Activated T-cell treated with anti-CD3 and anti-CD28 coated beads for 24 hours (primary cell): ENCODE results near the gene CDC42EP3.

Experiments used
- DNase-seq: peaks from one replicate; pipeline ENCODE4 v3.0.0-alpha.2; 2020; ENCODE audit warnings: low read depth

CDC42EP3 gene

GRCh38 chr2:37683921-37684780 is 12.7 kb upstream of the CDC42EP3 start:
- no peak for DNase-seq

DNA sequence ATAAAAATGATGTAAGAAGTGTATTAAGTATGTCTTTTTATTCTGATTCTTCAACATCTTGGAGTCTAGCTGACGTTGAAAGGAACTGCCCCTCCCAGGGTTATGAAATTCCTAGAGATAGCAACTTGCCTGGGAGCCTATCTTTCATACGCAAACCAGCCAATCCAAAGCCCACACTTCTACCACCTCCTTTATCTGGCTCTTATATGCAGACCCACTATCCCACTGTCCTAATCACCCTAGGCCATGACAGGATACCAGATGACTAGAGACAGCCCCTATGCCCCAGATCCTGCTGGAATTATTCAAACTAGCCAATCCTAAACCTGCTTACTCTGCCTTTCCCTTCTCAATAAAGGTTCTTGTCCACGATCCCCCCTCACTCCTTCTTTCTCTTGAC is 11.8 kb upstream of the CDC42EP3 start:
- no peak for DNase-seq

GRCh38 chr2:37682473-37682872 is 11.0 kb upstream of the CDC42EP3 start:
- no peak for DNase-seq

GRCh38 chr2:37681587-37681986 is 10.1 kb upstream of the CDC42EP3 start:
- no peak for DNase-seq

DNA sequence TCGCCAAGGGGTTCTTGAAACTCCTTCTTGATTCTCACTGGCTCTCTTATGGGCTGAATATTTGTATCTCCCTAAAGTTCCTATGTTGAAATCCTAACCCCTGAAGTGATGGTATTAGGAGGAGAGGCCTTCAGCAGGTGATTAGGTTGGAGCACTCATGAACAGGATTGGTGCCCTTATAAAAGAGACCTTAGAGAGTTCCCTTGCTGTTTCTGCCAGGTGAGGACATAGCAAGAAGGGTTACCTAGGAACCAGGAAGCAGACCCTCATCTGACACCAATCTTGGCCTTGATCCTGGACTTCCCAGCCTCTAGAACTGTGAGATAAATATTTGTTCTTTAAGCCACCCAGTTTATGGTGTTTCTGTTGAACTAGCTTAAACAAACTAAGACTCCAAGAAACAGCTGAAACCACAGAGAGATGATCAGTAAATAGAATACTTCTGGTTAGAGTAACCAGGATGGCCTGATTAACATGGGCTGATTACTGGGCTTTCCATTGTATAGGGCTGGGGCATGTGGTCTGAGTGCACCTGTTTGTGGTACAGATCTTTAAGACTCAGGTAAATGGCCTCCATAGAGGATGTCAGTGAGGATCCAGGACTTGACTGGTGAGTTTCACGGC is 7.7 kb upstream of the CDC42EP3 start:
- no peak for DNase-seq

- no peak for DNase-seq
Observed at GRCh38 chr2:37676274-37676673, 4.8 kb upstream of the CDC42EP3 start.

- DNase-seq, result no peak
Observed at GRCh38 chr2:37674946-37675345, 3.5 kb upstream of the CDC42EP3 start.

DNA sequence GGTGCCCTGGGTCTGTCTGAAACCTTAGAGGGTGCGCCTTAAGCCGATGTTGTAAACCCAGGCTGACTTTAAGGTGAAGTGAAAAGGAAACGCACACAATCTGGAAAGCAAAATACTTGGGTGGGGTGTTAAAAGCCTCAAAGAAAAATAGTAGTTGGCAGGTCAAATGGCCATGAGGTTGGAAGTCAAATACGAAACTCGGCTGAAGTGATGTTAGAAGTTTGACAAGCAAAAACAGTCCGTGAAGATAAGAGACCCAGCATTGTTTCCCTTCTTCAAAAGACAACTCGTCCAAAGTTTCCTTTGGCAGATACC is 1.4 kb upstream of the CDC42EP3 start:
- no peak for DNase-seq

DNA sequence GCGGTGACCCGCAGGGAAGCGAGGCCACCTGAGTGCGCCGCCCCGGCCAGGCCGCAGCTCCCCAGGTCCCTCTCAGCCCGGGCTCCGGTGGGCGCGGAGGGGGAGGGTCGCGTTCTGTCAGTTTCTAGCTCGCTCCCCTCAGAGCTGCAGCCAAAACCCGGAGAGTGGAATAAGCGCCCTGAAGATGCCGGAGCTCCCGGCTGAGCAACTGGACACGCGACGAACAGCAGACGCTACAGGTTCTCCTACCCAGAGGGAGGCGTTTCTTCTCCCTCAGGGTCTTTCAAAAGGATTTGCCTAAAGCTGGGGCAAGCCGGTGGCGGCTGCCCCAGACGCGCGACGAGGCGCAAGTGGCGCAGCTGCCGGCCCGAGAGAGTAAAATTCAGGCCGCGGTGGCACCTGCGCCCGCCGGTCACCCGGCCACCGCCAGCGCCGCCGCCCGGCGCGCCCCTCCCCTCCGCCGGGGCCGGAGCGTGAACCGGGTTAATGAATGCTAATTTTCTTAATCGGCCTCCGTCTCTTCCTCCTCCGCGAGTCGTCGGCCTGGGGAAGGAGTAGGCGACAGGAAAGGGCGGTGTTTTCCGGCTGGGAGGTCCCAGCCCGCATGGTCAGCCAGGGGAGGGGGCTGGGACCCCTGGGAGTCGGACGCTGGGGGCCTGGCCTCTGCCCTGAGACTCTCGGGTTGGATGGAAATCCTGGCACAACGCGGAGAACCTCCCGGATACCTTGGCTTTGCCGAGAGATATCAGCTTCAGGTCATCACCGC is 845 bp upstream of the CDC42EP3 start:
- peak; percentile 49 for DNase-seq

DNA sequence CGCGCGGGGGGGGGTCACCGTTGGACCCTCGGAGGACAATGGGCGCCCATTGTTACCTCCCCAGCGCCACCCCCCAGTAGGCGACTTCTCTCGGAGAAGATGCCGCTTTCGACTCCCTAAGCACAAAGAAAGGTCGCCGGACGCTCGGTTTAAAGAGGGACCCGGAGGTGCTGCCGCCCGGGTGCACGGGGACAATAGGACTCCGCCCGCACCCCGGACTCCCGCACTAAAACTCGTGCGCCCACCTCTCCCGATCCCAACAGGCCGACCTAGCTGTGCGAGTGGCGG is 318 bp upstream of the CDC42EP3 start:
- DNase-seq, result no peak

- DNase-seq, result no peak
Observed at GRCh38 chr2:37670378-37671008, 949 bp downstream of the CDC42EP3 start.

DNA sequence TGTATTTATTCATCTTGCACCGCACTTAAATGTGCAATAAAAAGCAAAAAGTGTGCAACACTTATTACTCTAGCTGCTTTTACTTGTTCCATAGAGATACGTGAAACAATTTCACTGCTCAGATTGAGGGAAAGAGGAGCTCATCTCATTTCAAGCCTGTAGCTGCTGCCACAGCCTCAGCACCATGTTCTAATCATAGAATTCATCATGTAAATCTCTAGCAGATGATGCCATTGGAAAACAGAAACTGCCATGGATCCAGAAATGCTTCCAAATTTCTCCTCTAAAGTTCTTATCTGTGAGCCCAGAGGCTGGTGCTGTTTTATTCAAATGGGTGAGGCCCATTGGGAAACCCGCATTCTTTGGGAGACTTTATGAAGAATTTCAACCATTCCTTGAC is 2.0 kb downstream of the CDC42EP3 start:
- DNase-seq, result no peak

GRCh38 chr2:37667704-37668103 is 3.7 kb downstream of the CDC42EP3 start:
- no peak for DNase-seq

- DNase-seq, result no peak
Observed at GRCh38 chr2:37666772-37667171, 4.7 kb downstream of the CDC42EP3 start.

- DNase-seq, result no peak
Observed at GRCh38 chr2:37665604-37666362, 5.7 kb downstream of the CDC42EP3 start.

DNA sequence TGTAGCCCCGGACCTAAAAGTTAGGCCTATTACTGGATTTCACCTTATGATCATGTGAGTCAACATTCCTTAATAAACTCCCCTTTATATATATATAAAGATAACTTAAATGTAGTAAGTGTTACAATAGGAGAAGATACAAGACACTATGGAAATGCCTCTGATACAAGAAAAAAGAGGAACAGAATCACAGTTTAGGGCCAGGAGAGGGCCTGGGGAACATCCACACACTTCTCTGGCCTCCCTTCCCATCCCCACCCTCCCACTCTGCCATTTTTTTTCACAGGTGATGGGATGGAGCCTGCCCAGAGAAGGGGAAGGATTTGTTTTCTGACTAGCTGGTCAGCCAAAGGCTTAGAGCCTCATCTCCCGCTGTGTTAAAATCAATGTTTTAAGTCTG is 6.4 kb downstream of the CDC42EP3 start:
- no peak for DNase-seq

GRCh38 chr2:37664231-37664643 is 7.2 kb downstream of the CDC42EP3 start:
- DNase-seq, result no peak

DNA sequence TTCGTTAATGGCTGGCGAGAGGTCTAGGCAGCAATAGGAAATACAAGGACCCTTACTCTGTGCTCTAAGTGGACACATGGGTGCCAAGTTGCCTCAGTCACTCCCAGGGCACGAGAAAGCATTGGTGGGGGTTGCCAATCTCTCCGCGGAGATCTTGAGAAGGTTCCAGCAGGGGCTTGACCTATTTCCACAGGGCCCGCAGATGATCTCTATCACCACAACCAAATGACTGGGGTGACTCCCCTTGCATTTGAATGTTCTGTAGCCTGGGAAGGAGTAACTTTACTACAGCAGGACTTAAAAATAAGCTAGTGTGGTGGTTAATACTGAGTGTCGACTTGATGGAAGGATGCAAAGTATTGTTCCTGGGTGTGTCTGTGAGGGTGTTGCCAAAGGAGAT is 8.1 kb downstream of the CDC42EP3 start:
- no peak for DNase-seq

DNA sequence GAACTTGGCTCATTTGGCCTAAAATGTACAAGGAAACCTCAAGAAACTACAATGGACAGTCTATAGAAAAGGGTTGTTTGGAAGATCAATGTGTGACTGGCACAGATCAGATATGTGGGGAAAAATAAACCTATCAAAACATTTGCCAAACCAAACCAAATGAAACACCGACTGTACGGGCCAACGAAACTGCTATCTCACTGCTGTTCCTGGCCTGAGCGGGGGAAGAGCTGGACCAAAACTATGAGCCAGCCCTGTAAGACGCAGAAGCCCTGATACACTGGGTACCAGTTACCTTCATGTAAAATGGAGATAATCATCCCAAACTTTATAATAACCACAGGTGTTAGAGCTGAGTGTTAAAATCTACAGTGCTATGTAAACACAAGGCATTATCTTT is 11.7 kb downstream of the CDC42EP3 start:
- no peak for DNase-seq

DNA sequence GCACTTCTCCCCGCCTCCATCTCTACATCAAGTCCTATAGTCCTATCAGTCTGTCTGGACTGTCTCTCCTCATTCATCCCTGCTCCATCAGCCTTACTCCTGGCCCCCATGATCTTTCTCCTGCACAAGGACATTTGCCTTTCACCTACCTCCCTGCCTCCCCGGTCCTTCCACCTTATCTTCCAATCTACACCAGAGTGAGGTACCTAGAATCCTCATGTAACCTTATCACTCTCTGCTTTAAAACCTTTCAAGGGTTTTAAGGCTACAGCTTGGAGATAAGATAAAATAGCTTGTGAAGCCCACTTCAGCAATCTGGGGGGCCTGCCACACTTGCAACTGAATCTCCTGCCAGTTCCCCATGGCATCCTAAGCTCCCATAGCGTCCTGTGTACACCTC is 12.8 kb downstream of the CDC42EP3 start:
- DNase-seq, result no peak

DNA sequence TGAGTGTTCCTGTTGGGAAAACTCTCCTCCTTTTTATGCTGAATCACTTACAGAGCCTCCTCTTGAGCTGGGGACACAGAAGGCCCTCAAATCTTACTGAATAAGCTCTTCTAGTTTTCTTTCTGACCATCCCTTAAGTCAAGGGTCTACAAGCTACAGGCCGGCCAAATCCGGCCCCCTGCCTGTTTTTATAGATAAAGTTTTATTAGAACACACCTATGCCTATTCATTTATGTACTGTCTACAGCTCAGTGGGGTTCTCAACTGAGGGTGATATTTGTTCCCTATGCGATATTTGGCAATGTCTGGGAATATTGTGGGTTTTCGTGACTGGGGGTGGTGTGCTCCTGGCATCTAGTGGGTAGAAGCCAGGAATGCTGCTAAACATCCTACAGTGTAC is 14.0 kb downstream of the CDC42EP3 start:
- no peak for DNase-seq
